ENCODE results near the gene TRH. TPM values are rescaled to one million over a fixed set of nuclear protein-coding genes. Genes with fewer than 3 reads are reported as not detected.

The TRH gene
- total RNA-seq, result not detected

GRCh38 chr3:129974564-129974832 lies at the start of gene TRH:
Gene TRH (plus strand): TSS chr3:129974720. CDS start chr3:129975817, 1,097 bp downstream.

Other genes starting within 250 kb of the TRH start
- 10 to 100 TPM; 11.4 to 11.7 TPM for gene TMCC1, start 81.0 kb upstream of the TRH start, total RNA-seq
- 1 to 10 TPM in 1 of 2 donors, under 1 TPM in 1; 0.67 to 1.7 TPM for gene ALG1L2, start 107.1 kb downstream of the TRH start, total RNA-seq